T-helper 22 cell (primary cell): ENCODE results near the gene ADGRE3.
"Not testable (repeated sequence)": the region's sequence is repeated elsewhere in the genome, so short reads cannot be mapped to it uniquely, and the experiment has no call there.

Experiments used
- DNase-seq: peaks from one replicate; pipeline ENCODE4 v3.0.0-alpha.2; 2020; ENCODE audit warnings: low read depth

The ADGRE3 gene

DNA sequence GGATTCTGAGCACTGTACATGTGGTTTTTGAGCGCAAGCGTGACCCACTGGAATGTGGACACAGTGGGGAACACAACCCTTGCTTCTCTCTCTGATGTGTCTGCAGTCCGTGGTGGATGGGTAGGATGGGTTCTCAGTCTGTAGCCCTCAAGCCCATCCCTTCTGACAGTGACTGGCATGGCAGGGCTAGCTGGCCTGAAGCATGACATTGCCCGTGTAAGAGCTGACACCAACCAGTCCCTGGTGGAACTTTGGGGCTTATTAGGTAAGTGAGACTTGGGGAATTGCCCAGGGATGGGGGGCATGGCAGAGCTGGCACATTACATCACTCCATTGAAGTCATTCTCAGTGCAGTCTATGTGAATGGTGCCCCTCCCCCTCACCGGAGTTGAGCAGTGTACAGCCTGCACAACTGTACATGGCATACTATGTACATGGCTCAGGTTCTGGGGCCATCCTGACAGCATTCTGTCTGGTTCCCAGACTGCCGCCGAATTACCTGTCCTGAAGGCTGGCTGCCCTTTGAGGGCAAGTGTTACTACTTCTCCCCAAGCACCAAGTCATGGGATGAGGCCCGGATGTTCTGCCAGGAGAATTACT lies 75.0 kb downstream of the ADGRE3 start:
- no peak for DNase-seq

DNA sequence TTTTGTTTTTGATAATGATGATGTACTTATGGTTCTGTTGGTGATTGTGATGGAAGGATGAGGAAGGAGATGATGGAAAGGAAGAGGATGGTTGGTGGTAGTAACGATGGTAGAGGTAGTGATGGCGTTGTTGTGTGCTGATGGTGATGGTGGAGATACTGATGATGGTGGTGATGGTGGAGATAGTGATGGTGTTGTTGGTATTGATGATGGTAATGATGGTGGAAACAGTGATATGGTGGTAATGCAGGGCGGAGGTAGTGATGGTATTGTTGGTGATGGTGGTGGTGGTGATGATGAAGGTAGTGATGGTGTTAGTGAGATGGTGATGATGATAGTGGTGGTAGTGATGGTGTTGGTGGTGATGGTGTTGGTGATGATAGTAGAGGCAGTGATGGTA lies 79.1 kb downstream of the ADGRE3 start:
- no peak for DNase-seq

DNA sequence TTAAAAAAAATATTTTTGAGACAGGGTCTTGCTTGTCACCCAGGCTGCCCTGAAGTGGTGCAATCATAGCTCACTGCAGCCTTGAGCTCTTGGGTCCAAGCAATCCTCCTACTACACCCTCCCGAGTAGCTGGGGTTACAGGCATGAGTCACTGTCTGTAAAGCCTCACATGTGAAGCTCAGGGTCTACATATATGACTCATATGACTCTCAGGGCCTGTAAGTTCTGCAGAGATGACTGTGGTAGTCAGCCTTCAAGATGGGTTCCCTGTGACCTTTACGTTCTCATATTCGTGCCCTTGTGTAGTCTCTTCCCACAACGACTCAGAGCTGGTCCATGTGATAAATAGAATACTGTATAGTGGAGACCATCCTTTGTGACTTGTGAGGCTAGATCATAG lies 85.2 kb downstream of the ADGRE3 start:
- not testable (repeated sequence) for DNase-seq

DNA sequence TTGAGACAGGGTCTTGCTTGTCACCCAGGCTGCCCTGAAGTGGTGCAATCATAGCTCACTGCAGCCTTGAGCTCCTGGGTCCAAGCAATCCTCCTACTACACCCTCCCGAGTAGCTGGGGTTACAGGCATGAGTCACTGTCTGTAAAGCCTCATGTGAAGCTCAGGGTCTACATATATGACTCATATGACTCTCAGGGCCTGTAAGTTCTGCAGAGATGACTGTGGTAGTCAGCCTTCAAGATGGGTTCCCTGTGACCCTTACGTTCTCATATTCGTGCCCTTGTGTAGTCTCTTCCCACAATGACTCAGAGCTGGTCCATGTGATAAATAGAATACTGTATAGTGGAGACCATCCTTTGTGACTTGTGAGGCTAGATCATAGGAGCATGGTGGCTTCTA lies 89.5 kb downstream of the ADGRE3 start:
- DNase-seq: not testable (repeated sequence)

DNA sequence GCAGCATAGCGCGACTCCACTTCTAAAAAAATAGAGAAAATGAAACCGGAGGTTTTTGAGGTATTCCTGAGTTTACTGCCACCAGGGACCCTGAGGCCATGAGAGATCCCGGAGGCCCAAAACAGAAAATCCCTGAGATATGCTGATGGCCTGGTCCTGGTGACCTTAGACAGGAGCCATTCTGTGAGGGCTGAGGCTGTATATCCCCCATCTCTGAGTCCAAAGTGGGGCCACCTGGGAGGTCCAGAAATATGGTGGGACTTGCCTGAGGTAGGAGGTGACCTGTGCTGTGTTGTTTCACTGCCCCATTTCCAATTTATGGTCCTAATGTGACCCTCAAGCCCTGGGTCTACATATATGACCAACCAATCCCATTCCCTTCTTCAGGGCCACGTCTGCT lies 90.3 kb downstream of the ADGRE3 start:
- DNase-seq: not testable (repeated sequence)

DNA sequence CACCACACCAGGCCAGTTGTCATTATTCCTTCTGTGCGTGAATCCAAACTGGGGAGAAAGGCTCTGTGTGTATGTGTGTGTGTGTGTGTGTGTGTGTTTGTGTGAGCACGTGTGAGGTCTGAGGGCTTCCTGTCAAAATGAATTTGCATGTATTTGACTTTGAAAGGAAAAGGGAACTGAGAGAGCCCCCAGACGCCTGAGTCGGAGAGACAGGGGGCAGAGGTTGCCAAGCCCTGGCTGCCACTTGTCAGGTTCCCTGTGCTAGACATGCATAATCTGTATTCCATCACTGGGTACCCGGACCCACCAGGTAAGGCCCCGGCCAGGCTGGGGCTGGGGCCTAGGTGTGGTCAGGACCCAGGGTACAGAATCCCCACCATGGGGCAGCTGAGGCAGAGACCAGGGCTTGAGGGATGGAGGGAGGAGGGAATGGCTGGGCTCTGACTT lies 91.7 kb downstream of the ADGRE3 start, which contains the start of gene CLEC17A:
Gene CLEC17A, plus strand, starts transcription at position 191 of the 447 bp plus-strand sequence. Its CDS starts 77 bp downstream, at position 268.
- DNase-seq: no peak

DNA sequence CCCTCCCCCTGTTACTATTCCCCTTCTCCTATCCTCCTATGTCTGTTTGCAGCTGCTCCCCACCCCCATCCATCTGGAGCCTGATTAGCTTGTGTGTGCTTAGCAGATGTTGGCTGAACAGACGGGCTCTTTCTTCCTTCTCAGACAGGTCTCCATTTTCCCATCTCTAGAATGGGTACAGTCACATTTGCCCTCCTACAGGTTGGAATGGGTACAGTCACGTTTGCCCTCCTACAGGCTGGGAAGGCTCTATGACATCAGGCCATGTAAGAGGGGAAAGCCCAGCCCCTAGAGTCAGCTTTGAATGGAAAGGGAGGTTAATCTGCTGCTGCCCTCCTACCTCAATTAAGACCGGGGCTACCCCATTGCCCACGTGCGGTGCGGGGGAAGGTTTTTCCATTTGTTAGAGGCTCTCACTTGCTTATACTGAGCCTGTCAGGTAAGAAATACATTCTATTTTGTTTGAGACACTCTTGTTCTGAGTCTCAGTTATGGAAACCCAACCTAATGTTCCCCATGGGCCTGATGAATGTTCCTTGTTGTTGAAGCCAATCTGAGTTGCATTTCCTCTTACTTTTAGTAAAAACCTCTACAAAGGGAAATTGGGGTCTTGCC lies 93.9 kb downstream of the ADGRE3 start:
- DNase-seq: no peak

DNA sequence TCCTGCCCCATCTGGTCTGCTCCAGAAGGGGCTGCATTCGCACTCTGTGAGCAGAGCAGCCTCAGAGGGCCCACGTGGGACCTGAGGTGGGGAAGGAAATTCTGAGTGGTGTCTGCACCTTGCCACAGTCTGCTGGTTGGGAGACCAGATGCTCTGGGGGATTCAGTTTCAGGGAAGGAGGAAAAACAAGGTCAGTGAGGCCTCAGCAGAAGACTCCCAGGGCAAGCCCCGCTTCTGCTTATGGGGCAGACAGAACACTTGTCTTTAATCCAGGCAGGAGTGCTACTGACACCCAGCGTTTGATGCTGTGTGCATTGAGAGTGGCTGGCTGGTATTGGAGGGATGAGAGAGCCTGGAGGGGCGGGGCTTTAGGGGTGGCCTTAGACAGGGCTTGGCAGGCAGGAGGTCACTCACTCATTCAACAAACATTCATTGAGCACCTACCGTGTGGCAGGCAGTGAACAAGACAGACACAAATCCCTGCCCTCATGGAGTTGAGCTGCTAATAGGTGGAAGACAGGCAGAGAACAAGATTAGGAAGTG lies 96.7 kb downstream of the ADGRE3 start:
- no peak for DNase-seq

DNA sequence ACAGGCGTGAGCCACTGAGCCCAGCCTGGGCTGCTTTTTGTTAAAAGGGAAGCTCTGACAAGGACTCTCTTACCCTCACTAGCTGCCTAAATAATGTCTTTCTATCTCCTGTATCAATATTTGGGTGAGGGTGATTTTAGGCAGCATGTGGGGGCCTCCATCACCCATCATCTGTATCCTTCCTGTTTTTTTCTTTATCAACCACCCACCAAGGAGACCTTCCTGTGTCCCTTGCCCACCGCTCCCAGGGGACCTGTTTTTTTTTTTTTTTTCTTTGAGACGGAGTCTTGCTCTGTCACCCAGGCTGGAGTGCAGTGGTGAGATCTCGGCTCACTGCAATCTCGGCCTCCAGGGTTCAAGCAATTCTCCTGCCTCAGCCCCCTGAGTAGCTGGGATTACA lies 97.4 kb downstream of the ADGRE3 start:
- no peak for DNase-seq

DNA sequence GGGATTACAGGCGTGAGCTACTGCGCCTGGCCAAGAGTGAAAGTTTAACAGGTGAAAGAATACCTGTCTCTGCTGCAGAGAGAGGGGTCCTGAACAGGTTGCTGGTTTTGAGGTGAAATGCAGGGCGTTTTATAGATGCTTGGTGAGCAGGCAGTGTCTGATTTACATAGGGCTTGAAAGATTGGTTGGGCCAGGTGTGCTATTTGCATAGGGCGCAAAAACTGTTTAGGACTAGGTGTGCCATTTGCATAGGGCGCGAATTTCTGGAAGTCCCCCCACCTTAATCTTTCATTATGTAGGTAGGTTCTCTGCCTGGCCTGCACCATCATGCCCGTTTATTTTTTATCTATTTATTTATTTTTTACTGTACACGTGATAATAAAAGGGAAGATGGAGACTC lies 98.3 kb downstream of the ADGRE3 start:
- no peak for DNase-seq

DNA sequence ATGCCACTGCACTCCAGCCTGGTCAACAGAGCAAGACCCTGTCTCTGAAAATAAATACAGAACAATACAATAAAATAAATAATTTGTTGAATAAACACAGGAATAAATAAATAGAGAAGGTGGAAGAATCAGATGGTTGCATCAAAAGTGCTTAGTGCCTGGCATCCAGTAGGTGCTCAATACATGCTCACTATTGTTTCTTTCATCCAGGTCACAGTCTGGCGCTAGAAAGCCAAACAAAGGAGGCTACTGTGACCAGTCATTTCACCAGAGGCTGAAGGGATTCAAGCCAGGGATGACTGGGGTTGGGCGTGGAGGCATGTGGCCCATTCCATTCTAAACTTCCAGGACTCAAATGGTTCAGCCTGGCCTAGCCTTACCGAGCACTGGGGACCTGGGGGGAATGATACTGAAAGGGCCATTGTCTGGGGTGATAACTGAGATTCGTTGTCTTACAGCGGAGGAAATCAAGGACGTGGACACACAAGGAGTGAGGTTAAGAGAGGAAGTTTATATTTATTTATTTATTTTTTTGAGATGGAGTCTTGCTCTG lies 99.1 kb downstream of the ADGRE3 start:
- DNase-seq: no peak

DNA sequence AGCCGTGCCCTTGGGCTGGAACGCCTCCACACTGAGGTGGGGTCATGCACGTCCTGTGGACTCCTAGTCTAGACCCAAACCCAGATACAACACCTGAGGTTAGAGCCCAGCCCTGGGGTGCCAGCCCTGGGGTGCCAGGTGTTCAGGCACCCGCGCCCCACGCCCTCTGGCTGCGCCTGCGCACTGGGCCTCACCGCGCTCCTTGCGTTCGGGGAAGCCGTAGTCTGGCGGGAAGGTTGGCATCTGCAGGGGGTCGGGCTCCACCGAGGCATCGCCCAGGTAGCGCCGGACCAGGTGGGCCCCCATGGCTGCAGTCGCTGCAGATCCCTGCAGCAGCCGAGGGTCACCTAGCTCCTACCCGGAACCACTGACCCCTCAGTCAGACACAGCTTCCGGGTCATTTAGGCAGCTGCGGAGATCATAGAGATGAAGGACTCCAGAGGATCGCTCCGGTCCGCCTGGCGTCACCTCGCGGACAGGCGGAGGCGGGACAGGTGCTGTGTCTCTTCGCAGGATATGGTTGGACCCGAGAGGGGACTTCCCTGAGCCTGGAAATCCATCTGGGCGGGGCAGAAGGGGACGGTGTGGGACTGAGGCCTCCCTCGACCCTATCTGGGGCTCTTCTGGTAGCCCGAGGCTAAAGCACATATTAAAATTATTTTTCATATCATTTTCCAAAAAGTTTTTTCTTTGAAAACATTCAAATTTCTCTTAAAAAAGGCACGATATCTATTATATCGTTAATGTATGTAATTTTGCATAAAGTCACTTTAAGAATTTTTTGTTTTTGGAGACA lies 102.8 kb downstream of the ADGRE3 start, which contains the start of gene NDUFB7:
Gene NDUFB7, minus strand, starts transcription at position 372 of the 796 bp plus-strand sequence. Its CDS starts 66 bp downstream, at position 306.
- DNase-seq: peak; percentile 87

DNA sequence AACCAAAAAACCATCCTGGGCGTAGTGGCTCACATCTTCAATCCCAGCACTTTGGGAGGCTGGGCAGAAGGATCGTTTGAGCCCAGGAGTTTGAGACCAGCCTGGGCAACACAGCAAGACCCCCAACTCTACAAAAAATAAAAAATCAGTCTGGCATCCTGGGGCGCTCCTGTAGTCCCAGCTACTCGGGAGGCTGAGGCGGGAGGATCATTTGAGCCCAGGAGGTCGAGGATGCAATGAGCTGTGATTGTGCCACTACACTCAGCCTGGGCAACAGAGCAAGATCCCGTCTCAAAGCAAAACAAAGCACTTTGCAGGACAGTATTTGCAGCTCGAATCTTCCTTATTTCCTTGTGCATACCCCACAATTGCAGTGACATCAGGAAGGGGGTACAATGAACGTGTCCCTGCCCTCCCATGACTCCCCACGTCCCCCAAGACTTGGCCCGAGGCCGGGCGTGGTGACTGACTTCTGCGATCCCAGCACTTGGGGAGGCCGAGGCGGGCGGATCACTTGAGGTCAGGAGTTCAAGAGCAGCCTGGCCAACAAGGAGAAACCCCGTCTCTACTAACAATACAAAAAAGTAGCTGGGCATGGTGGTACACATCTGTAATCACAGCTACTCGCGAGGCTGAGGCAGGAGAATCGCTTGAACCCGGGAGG lies 103.6 kb downstream of the ADGRE3 start:
- no peak for DNase-seq
